GM19438 (cell line): ENCODE measurements around the gene CEBPA.
"Not testable (repeated sequence)": the region's sequence is repeated elsewhere in the genome, so short reads cannot be mapped to it uniquely, and the experiment has no call there.

ENCODE experiments used
- ATAC-seq: cut with Tn5 transposase; IDR thresholded peaks from one replicate; pipeline ENCODE4 v1.9.1; 2021; ENCODE audit warnings: low read depth; ENCODE audit not compliant: unreplicated experiment

Gene CEBPA

GRCh38 chr19:33329060-33329459, 26.7 kb upstream of the CEBPA start:
- no peak for ATAC-seq

GRCh38 chr19:33325920-33326319, 23.6 kb upstream of the CEBPA start:
- no peak for ATAC-seq

GRCh38 chr19:33324628-33325027, 22.3 kb upstream of the CEBPA start:
- no peak for ATAC-seq

GRCh38 chr19:33323093-33323820, 20.9 kb upstream of the CEBPA start:
- ATAC-seq = no peak

- no peak for ATAC-seq
These were observed 18.3 kb upstream of the CEBPA start for GRCh38 chr19:33320636-33321035.

GRCh38 chr19:33317991-33318390, 15.7 kb upstream of the CEBPA start:
- ATAC-seq = not testable (repeated sequence)

GRCh38 chr19:33317517-33317916, 15.2 kb upstream of the CEBPA start:
- no peak for ATAC-seq

GRCh38 chr19:33316541-33317264, 14.4 kb upstream of the CEBPA start:
- no peak for ATAC-seq

GRCh38 chr19:33312808-33313207, 10.5 kb upstream of the CEBPA start:
- ATAC-seq = not testable (repeated sequence)

- no peak for ATAC-seq
These were observed 9.7 kb upstream of the CEBPA start for GRCh38 chr19:33312065-33312464.

- no peak for ATAC-seq
These were observed 9.0 kb upstream of the CEBPA start for GRCh38 chr19:33311326-33311682.

- ATAC-seq = no peak
These were observed 8.4 kb upstream of the CEBPA start for GRCh38 chr19:33310606-33311325.

- ATAC-seq = no peak
These were observed 7.5 kb upstream of the CEBPA start for GRCh38 chr19:33309826-33310225.

GRCh38 chr19:33306853-33307792, 4.8 kb upstream of the CEBPA start:
- no peak for ATAC-seq

GRCh38 chr19:33306191-33306590, 3.9 kb upstream of the CEBPA start:
- ATAC-seq = no peak

- ATAC-seq = no peak
These were observed 2.7 kb upstream of the CEBPA start for GRCh38 chr19:33304760-33305647.

GRCh38 chr19:33304371-33304759, 2.0 kb upstream of the CEBPA start:
- no peak for ATAC-seq

GRCh38 chr19:33303791-33304345, 1.5 kb upstream of the CEBPA start:
- ATAC-seq = no peak
